ENCODE data around the gene PREX1. TPM values are rescaled to one million over a fixed set of nuclear protein-coding genes. Genes with fewer than 3 reads are reported as not detected.

Gene PREX1
- polyA plus RNA-seq, 3 donors = 13.0 to 17.3 (median 14.3) TPM

DNA sequence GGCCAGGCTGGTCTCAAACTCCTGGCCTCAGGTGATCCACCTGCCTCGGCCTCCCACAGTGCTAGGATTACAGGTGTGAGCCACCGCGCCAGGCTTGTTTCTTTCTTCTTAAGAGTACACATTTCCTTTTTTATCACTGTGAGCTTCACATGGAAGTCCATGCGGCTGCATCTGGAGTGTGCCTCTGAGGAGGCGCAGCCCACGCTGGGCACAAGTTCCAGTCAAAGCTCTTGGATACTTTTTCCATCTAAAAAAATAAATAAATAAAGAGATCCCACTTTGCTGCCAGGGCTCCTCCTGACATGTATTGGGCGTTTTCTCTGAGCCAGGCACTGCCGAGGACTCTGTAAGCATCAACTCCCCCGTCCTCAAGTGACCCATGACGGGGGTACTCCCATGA lies 123.0 kb downstream of the PREX1 start:
- no peak for DNase-seq

DNA sequence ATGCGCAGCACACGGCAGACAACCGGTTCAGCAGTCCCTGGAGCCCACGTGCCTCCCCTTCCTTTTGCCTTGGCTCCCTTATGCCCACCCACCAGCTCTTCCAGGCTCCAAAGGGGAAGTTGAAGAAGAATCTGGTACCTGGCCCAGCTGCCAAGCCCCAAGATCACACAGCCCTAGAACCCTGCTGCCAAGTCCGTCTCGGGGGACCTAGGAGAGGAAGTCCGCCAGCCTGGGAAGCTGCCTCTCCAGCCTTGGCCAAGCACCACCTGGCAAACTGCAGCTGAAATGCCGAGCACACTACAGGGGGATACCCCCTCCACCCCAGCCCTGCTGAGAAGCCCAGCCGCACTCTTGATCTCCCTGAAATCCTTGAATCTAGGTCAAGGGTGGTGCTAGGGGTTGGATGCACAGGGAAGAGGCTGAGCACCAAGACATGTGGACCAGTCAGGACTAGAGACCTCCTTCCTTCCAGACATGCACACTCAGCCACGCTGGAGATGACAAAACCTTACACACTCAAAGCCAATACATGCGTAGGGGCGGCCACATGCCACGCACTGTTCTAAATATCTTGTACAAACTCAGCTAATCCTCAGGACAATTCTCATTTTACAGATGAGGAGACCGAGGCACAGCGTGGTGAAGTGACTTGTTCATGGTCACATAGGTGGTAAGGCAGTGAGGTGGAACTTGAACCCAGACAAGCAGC lies 124.1 kb downstream of the PREX1 start:
- DNase-seq = no peak

- no peak for DNase-seq
These were observed 124.7 kb downstream of the PREX1 start for GRCh38 chr20:48703107-48703506.

DNA sequence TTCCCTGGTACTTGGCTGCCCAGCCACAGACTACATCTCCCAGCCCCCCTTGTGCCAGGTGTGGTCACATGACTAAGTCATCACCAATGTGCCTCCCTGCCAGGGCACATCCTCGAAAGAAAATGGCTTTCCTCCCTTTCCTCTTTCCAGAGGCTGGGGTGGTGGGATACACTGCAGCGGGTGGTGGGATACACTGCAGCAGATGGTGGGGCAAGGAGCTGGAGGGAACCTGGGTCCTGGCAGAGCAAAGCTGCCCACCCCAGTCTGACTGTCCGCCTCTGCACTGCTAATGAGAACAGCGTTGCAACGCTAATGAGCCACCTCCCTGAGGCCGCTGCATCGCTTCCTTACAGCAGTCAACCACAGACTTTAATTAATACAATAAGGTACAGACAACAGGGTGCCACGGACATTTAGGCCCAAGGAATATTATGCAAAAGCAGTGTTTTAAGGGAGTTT lies 125.3 kb downstream of the PREX1 start:
- no peak for DNase-seq

GRCh38 chr20:48701702-48702101 lies 126.1 kb downstream of the PREX1 start:
- no peak for DNase-seq

GRCh38 chr20:48698507-48699267 lies 129.1 kb downstream of the PREX1 start:
- no peak for DNase-seq

GRCh38 chr20:48697845-48698491 lies 129.8 kb downstream of the PREX1 start:
- DNase-seq = peak; percentile 60

DNA sequence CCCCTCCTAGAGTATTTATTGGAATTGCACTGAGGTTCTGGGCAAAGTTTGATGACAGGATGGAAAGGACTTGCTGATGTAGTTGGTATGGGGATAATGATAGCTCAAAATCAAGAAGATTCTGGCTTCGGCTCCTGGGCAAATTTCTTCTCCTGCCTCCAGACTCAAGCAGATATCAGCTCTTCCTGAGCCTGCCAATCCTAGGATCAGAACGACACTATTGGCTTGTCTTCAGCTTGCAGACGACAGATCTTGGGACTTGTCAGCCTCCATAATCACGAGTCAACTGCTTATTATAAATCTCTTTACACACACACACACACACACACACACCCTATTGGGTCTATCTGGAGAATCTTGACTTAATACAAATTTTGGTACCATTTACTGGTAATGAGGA lies 131.1 kb downstream of the PREX1 start:
- no peak for DNase-seq

- DNase-seq = no peak
These were observed 132.1 kb downstream of the PREX1 start for GRCh38 chr20:48695738-48696137.

DNA sequence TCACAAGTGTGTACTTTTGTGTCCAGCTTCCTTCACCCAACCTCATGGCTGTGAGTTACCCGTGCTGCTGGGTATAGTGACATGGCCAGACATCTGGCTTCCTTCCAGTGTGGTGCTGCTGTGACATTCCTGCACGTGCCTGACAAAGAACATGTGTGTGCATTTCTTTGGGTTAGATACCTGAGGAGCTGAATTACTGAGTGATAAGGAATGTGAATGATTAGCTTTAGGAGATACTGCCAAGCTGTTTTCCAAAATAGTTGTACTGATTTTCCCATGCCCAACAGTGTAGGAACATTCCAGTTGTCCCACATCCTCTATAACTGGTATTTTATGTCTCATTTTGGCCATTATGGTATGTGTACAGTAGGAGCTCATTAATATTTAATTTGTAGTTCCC lies 132.5 kb downstream of the PREX1 start:
- DNase-seq = no peak

DNA sequence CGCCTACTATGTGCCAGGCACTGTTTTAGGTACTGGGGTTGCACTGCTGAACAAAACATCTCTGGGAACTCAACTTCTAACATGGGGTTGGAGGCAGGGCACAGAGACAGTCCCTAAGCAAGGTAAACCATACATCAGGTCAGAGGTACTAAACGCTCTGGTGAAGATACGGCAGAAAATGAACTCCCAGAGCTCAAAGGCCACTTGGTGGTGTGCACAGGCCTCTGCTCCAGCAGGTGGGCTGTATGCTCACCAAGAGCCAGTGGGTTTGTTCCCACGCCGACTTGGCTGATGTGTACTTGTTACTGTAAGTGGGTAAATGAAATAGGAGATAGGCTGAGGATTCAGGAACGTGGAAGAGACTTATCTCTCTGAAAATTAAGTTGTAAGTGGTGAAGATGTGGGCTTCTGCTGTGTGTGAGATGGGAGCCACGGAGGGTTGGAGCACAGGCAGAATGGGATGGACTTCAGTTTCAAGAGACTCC lies 133.4 kb downstream of the PREX1 start:
- DNase-seq = no peak

DNA sequence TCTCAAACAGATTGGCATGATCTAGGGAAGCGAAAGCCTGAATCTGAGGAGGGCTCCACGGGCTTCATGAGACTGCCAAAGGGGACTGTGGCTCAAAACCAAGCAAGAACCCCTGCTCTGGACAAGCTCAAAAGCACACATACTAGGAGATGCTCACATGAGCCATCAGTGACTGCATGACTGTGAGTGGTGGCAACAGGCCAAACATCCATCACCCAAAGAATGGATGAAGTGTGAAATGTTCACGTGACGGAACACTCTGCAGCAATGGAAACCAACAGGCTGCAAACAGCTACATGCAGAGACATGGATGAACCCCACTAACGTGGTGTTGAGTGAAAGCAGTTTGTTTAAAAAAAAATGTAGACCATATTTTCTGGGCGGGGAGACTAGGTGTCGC lies 136.3 kb downstream of the PREX1 start:
- DNase-seq = no peak

DNA sequence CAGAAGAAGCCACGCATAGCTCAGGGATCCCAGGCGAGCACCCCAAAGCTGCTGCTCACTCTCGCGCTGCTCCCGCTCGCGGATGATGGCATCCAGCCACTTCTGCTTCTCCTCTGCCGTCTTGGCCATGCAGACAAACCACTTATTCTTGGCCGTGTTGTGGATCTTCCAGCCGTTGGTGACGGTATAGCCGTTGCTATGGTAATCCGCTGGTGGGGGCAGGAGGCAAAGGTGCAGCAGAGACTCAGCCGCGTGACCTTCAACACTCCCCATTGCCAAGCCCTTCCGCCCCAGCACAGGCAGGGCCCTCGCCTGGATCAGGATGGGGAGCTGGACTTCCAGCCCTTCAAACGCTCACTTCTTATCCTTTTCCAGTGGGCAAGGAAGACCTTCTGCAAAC lies 136.9 kb downstream of the PREX1 start:
- no peak for DNase-seq

DNA sequence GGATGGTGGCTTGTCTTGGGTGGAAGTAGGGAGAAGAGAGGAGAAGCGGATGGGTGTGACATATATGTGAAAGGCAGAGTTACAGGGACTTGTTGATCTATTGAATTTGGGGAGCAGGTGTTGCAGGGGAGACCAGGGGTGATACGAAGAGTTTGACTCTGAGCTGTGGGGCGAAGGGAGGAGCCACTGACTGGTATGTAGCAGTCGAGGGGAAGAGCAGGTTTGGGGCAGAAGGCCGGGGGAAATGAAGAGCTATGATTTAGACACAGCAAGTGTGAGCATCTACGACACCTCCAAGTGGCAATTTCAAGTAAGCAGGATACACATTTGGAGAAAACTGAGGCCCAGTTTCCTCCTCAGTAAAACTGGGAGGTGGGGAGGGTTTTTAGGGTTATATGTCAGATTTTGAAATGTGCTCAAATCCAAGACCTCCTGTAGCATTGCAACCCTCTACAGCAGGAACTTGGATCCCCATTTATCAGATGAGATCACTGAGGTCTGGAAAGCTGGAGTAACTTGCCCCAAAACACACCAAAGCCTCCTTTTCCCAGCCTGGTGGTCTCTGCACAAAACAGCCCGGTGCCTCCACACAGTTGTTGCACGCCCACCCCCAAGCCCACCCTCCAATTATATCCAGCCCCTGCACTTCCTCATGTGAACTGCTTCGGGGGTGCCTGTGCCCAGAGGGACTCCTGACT lies 137.8 kb downstream of the PREX1 start:
- no peak for DNase-seq

- no peak for DNase-seq
These were observed 138.4 kb downstream of the PREX1 start for GRCh38 chr20:48689388-48689787.

DNA sequence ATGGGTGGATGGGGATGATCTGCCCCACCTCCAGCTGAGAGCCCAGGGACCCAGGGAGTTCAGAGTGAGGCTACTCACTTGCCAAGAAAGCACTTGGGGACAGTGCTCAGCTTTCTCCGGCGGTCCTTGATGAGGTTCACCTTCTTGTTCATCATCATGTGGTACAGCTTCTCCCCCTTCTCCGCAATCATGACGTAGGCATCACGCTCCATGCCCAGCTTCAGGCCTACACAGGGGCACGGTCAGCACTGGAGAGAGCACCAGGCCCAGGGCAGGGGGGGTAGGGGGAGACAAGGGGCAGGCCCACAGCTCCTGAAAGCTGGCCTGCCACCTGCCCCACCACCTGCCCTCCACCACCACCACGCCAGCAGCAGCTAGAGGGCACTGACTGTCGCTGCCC lies 139.2 kb downstream of the PREX1 start:
- no peak for DNase-seq

DNA sequence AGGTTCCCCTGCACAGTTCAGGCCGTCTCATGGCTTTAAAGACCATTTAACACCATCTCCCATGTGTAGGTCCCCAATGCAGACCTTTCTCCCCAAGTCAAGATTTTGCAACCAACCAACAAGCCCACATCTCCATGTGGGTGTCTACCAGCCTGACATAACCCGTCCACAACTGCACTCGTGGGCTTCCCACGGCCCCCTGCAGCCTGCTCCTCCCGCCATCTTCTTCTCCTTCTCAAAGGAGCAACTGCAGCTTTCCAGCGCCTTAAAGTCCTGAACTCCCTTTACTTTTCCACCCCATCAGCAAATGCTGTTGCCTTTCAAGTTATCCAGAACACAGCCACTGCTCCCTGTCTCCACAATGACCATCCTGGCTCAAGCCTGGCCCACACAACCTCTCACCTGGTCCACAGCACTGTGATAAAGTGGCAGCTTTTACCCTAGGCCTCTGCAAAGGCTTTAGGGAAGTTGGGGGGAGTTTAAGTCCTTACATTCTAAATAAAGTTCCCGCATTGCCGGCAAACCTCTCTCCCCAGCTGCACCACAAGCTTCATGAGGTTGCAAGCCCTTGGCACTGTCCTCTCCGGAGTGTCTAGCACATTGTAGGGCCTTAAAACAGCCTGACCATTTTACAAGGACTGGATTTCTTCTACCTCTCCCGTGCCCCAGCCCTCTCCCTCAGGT lies 140.5 kb downstream of the PREX1 start:
- DNase-seq = no peak

DNA sequence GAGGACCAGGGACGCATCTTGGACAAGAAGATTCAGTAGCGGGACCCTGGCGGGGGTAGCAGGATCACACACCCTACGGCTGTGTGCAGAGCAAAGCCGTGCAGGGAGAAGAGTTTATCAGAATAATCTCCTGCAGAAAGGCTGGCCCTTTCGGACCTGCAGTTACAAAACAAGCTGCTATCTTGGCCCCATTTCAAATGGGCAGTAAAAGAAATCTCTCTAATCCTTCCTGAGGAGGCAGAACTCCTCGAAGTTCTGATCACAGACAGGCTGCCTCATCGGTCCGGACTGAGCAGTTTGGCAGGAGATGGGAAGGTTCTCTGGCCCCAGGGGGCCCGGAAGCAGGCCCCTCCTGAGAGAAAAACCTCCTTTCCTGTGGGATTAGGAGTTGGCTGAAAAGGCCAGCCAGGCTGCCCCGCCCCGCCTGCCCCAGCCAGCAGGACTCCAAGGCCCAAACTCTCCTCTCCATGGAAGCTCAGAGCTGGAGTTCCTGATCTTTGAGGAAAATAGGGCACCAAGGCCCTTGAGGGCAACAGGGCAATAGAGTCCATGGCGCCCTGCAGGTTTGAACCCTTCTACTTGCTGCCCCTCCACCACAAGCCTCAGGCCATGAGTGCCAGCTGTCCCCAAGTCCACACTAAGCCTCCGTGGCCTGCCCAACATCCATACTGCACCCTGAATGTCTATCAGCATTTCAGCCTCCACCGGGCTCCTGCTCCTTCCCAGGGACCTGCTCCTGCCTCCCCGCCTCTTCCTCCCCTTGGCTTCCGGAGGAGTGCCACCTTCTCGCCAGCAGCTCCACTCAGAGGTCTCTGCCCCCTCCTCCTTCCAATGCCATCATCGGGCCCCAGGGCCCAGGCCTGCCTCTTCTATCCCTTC lies 141.3 kb downstream of the PREX1 start:
- DNase-seq = no peak

DNA sequence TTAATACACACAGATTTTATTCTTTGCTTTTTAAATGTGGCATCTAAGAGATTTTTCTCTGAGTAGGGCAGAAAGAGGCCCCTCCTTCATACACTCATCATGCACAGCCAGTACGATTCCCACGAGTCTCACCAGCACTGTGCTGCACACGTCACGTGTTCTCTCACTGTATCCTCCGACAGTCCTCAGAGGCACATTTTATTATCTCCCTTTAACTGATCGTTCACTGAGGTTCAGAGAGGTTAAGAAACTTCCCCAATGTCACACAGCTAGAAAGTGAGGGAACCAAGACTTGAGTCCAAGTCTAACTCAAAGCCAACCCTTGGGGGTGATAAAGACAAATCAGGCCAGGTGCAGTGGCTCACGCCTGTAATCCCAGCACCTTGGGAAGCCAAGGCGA lies 142.5 kb downstream of the PREX1 start:
- no peak for DNase-seq

DNA sequence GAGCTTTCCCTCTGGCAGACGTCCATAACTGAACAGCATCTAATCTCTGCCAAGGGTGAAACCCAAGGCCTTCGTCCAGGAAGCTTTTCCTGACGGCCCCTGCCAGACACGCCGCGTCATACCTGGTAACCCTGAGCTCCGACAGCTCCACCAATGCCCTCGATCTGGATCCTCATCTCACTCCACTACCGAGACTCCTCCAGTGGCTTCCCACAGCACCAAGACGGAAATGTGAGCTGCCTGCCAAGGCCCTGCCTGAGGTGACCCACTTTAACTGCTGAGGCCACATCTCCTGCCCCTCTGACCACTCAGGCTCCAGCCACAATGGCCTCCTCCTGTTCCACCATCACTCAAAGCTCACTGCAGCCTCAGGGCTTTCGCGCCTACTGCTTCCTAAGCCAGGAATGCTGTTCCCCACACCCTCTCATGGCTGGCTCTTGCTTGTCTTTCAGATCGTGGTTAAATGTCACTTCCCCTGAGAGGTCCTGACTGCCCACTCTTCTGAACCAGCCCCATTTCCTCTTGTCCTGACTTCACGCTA lies 143.2 kb downstream of the PREX1 start:
- DNase-seq = no peak
